WI38 (cell line): ENCODE measurements around the gene EGFL7.

Source experiments
- H3K4me3 ChIP-seq: 2 replicates; pipeline ENCODE4 v1.5.1; 2011; ENCODE audit warnings: low read depth, mild to moderate bottlenecking, control low read depth, low read length
- CTCF ChIP-seq: IDR thresholded peaks from 2 replicates; pipeline ENCODE4 v1.5.1; 2012; ENCODE audit warnings: low read depth, mild to moderate bottlenecking, control low read depth, low read length

The EGFL7 gene

GRCh38 chr9:136648751-136649150, 14.0 kb upstream of the EGFL7 start:
- TF ChIP-seq CTCF: no peak
- H3K4me3 ChIP-seq: no peak overlapping the region

- TF ChIP-seq CTCF: no peak
These were observed 12.7 kb upstream of the EGFL7 start for GRCh38 chr9:136650021-136650420.

GRCh38 chr9:136650648-136651047, 12.1 kb upstream of the EGFL7 start:
- TF ChIP-seq CTCF: no peak
- no peak overlapping the region for H3K4me3 ChIP-seq

More at GRCh38 chr9:136650021-136650420, 12.7 kb upstream of the EGFL7 start:
- no peak overlapping the region for H3K4me3 ChIP-seq

- no peak overlapping the region for H3K4me3 ChIP-seq
- TF ChIP-seq CTCF: no peak
These were observed 10.9 kb upstream of the EGFL7 start for GRCh38 chr9:136651860-136652259.

GRCh38 chr9:136653323-136654079, 9.2 kb upstream of the EGFL7 start:
- TF ChIP-seq CTCF: no peak
- no peak overlapping the region for H3K4me3 ChIP-seq

- H3K4me3 ChIP-seq: no peak overlapping the region
- no peak for TF ChIP-seq CTCF
These were observed 7.7 kb upstream of the EGFL7 start for GRCh38 chr9:136654820-136655535.

- H3K4me3 ChIP-seq: no peak overlapping the region
- TF ChIP-seq CTCF: no peak
These were observed 7.1 kb upstream of the EGFL7 start for GRCh38 chr9:136655536-136656182.
